Renal pelvis (tissue), 4 donors: ENCODE data around the gene RPL18. TPM values are rescaled to one million over a fixed set of nuclear protein-coding genes. Genes with fewer than 3 reads are reported as not detected.
"Not testable (repeated sequence)": the region's sequence is repeated elsewhere in the genome, so short reads cannot be mapped to it uniquely, and the experiment has no call there.

ENCODE experiments used
- DNase-seq: peaks from one replicate; pipeline ENCODE4 v3.0.0-alpha.2; 2013
- polyA plus RNA-seq, 3 donors: library from polyadenylated mRNA; unstranded; fragments of 120-200 nt; gene quantifications; one replicate each; pipeline ENCODE4 v1.2.1, GENCODE V29; 2013; ENCODE audit not compliant: insufficient read length in 3 of 3

The RPL18 gene
- polyA plus RNA-seq, 3 donors = 1,186 to 1,447 (median 1,300) TPM

DNA sequence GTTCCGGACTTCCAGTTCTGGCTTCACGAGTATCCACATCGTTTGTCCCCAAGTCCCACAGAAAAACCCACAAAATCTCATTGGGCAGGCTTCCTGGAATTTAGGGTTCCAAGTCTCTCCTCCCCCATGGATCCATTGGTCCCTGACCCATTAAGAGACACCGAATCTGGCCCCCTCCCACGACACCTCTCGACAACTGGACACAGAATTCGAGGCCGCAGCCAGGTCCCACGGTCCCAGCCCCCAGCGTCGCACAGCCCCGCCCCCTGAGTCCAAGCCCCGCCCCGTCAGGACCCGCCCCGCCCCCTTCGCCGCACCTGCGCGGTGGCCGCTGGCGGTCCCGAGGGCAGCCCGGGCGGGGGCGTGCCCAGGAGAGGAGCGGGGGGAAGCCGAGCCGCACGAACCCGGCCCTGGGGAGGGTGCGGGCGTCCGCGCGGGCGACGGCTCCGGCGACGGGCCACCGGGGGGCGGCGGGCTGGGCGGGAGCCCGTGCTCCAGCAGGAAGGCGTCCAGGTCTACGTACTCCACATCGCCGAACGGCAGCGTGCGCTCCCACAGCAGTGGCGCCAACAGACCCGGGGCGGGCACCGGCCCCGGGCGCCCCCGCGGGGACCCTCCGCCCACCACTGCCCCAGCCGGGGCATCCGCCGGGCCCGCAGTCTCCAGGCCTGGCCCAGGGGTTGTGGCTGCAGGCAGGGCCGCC lies 16.4 kb upstream of the RPL18 start:
- no peak for DNase-seq

DNA sequence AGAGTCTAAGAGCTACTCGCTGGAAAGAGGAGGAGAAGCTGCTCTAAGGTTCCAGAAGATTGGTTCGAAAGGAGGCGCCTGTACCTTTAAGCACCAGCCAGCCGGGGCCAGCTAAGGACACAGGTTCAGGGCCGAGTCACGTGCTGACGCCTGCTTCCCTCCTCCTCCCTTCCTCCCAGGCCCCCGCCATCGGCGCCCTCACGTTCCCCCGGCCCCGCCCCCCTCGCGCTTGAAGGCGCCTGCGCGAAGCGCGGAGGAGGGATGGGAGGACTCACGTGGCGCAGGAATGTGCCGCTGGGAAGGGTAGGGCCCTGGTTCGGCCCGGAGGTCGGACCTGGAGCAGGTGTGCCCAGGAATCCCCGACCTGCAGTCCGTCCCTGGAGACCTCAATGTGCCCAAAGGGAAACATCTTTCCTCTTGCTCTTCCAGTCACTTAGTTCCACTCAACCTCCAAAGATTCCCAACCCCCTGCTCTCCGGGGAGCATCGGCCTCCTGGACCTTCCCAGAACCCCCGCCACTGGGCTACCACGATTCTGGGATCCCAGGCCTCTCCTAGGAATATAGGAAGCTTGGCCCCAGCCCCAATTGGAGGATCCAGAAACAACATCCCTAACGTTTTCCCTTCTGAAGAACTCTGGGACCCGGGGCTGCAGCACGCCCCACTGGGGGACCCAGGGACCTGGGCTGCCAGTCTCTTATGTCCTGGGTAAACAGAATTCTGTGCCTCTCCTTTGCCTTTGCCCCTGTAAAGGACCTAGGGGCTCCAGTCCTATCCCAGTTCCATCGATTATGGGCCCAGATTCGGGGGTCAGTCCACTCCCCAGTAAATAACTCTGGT lies 15.7 kb upstream of the RPL18 start:
- peak; percentile 95 for DNase-seq

DNA sequence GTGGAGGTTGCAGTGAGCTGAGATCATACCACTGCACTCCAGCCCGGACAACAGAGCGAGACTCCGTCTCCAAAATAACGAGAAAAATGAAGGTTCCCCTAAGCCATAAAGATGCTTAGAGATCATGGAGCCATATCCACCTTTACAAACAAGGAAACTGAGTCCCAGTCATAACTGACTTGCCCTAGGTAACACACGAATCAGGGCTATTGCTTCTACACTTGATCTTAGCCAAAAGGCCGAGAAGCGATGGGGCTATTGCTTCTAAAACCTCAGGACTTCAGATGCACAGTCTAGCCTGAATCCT lies 15.0 kb upstream of the RPL18 start:
- no peak for DNase-seq

GRCh38 chr19:48633148-48634035 lies 14.4 kb upstream of the RPL18 start:
- no peak for DNase-seq

DNA sequence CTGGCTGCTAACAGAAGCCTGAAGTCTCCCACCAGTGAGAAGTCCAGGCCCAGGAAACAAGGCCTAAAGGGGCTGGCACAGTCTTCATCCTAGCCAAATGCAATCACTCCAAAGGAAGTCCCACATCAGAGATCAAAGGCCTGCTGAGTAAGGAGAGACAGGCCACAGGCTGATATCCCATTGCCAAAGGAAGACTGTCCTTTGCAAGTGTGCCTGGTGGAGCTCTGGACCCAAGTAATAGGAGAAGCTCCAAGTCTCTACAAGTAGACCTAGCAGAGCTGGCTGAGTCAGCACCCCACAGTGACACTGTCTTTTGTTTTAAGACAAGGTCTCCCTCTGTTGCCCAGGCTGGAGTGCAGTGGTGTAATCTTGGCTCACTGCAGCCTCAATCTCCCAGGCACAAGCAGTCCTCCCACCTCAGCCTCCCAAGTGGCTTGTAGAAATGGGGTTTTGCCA lies 13.7 kb upstream of the RPL18 start:
- no peak for DNase-seq

DNA sequence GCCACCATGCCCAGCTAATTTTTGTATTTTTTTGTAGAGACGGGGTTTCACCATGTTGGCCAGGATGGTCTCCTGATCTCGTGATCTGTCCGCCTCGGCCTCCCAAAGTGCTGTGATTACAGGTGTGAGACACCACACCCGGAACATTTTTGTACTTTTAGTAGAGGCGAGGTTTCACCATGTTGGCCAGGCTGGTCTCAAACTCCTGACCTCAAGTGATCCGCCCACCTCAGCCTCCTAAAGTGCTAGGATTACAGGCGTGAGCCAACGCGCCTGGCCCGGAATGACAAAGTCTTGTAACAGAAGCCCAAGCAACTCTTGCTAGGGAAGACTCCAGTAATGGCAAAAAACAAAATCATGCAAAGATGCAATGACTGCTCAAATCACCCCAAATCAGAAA lies 13.3 kb upstream of the RPL18 start:
- DNase-seq = not testable (repeated sequence)

GRCh38 chr19:48631225-48631624 lies 12.2 kb upstream of the RPL18 start:
- no peak for DNase-seq

DNA sequence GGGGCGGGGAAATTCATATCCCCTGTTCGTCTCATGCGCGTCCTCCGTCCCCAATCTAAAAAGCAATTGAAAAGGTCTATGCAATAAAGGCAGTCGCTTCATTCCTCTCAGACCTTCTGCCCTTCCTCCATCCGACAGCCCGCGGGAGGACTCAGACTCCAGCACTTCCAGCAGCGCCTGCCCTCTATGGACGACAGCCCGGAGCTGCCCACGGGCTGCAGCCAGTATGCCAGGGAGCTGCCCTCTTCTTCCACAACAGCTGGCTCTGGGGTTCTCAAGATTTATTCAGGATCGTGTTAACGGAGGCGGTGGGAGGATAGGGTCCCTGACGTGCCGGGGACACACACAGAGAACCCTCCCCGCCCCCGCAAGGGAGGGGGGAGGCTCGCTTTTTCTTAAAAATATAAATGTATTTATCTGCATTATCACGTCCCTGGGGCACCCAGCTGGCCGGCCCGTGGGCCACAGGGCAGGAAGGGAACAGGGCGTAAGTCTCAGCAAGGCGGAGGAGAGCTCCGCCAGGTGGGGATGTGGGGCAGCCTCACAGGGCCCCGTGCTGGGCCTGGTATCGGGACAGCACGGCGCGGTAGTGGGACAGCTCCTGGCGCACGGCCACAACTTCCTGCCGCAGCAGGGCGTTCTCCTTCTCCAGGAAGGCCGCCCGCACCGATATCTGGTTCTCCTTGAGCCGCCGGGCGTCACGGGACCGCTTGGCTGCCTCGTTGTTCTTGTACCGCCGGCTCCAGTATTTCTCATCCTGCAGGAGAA lies 11.5 kb upstream of the RPL18 start:
- no peak for DNase-seq

- DNase-seq = no peak
Observed at GRCh38 chr19:48629599-48630295, 10.8 kb upstream of the RPL18 start.

- DNase-seq = no peak
Observed at GRCh38 chr19:48629297-48629598, 10.3 kb upstream of the RPL18 start.

DNA sequence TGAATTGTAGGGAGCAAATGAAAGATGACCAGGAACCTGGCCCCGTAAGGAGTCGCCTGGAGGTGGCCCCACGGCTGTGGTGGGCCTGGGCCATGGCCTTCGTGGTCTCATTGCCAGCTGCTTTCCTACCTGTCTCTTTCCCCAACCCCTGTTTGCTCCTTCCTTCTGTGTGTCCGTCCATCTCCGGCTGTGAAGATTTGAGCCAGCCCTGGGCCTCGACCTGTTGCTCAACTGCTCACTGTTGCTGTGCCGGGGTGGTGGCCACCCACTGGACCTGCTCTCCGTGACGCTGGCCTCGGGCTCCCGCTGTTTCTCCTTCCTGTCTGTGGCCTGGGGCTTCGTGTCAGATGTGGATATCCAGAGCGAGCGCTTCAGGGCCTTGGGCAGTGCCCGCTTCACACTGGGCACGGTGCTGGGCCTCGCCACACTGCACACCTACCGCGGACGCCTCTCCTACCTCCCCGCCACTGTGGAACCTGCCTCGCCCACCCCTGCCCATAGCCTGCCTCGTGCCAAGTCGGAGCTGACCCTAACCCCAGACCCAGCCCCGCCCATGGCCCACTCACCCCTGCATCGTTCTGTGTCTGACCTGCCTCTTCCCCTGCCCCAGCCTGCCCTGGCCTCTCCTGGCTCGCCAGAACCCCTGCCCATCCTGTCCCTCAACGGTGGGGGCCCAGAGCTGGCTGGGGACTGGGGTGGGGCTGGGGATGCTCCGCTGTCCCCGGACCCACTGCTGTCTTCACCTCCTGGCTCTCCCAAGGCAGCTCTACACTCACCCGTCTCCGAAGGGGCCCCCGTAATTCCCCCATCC lies 9.7 kb upstream of the RPL18 start:
- DNase-seq = no peak

- no peak for DNase-seq
Observed at GRCh38 chr19:48627865-48628314, 8.9 kb upstream of the RPL18 start.

GRCh38 chr19:48627201-48627864 lies 8.4 kb upstream of the RPL18 start:
- no peak for DNase-seq

GRCh38 chr19:48625891-48626327 lies 6.9 kb upstream of the RPL18 start:
- no peak for DNase-seq

DNA sequence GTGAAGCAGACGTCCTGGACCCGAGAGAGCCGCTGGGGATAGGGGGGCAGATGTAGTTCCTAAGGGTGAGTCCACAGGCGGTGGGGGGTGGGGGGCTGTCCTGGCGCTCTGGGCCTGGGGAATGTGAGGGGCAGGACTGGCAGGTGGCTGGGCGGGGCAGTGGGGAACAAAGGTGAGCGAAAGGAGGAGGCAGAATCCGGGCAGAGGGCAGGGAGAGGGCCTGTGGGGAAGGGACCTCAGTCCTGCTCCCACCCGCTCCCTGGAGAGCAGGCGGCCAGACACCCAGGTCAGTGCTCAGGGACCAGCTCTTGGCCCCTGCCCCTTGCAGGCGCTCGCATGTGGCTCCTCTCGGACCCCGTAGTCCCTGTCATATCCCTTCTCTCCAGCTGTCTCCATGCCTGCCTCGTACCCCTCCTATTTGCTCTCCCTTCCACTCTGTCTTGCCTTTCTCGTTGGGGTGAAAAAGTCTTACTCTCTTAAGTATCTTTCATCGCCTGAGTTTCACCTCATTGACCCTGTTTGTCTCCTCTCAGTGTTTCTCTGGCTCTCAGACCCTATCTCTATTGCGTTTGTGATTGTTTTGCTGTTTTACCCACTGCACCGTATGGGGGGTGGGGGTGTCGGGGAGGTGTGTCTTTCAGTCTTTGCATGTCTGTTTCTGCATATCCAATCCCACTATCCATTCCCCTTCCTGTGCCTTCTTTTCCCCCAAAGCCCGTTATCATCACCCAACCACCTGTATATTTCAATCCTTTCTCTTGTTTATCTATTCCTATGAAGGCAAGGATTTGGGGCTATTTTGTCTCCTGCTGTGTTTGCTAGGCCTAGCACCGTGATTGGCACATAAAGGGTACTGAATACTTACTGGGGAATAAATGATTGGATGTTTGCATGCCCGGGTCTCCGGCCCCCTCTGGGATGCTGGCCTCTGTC lies 6.1 kb upstream of the RPL18 start:
- no peak for DNase-seq

- DNase-seq = peak; percentile 98
Observed at GRCh38 chr19:48624067-48624594, 5.2 kb upstream of the RPL18 start.

DNA sequence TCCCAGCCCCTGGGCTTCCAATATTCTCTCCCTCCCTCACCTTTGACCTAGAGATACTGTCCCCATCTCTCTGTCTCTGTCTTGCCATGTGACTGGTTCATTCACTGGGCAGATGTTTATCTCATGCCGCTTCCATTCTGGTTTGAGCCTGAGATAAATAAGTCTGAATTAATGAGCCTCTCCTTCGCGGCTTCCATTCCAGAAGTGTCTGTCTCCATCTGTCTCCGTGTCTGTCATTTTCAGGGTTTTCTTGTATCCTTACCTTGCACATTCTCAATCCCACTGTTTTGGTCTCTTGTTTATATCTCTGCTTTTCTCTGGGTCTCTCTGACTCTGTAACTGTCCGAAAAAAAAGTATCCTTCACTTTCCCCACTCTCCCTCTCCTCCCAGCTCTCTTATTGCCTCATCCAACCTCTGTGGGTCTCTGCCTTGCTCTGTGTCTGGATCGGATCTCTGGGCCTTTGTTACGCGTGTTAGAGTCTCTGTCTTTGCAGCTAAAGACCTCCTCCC lies 4.6 kb upstream of the RPL18 start:
- no peak for DNase-seq
